GM21367 (cell line): ENCODE measurements around the gene ARHGEF4.

ENCODE experiments used
- ATAC-seq: cut with Tn5 transposase; IDR thresholded peaks from one replicate; pipeline ENCODE4 v1.9.1; 2021; ENCODE audit not compliant: unreplicated experiment

The ARHGEF4 gene, protein sequence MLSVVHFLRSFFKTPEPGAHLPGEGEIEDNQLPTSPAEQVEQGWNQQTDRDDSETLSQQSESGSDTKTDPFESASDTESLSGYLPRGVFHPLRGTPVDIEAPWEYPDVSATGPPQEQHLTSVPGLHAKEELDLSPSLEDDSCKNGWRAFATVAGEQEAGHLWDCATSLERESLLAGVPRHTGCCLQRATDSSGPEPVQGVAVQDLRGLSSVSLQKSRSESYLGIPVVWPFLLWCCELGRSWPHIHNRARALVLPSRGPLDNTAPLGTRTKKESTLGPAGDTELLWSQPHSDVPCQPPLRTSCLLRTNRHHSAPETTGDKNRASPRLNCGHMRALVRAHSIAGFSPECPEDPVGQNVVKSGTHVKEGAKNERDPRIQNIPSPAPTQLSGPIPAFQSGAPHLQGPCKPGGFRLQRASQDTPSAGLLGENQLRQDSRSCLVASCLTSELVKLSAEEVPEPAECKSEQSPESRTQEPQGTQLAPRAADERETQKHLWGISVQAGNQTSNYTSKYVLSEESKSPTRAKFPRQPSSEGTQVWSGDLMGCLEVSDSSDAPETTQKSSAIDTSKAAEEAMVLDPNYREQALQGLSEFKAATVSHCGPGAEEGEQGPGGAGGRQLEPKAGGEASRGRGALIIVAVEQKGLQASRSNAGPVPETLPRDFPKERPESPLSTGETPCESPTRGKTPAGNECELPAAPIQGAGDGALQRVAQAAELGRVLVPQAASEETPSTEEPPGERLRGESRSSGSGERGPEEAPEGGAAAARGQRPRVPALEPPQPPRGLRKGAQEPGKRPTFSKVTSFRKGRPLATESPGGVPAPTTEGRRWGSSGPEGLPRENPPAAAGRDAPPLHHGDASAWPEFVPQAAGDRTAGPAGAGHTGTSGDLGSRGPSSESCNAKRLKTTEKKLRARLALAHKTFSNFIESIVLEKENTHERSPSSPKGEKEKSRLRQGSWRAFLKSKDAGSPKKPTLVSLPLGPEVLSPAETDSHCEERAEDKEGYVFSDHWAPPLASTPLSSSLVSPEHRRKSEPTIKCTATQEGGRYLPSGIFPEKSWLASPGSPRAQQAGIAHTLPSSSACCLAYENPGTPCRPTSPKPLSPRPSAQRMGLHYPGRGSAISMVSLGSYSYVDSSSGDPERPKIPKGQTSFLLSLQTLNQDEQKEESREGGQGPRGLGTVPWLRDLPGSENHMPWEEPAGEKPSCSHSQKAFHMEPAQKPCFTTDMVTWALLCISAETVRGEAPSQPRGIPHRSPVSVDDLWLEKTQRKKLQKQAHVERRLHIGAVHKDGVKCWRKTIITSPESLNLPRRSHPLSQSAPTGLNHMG (N-terminal part only)

GRCh38 chr2:130836501-130837174, at the start of gene ARHGEF4:
TSS of gene ARHGEF4 (plus strand) at chr2:130836914. CDS start at chr2:130836954, 40 bp downstream.
- no peak for ATAC-seq

DNA sequence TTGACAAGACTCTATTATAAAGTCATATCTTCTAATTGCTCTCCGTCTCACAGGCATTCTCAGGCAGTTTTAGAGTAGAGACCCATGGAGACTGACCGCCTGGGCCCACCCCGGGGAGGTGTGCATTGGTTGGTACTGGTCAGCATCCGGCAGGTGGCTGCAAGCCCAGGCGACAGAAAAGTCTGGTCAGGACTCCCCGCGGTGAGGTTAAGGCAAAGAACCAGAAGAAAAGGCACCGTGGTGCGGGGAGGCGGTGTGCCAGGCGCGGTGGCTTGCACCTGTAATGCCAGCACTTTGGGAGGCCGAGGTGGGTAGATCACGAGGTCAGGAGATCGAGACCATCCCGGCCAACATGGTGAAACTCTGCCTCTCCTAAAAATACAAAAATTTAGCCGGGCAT, 48.9 kb upstream of the ARHGEF4 start:
- no peak for ATAC-seq

DNA sequence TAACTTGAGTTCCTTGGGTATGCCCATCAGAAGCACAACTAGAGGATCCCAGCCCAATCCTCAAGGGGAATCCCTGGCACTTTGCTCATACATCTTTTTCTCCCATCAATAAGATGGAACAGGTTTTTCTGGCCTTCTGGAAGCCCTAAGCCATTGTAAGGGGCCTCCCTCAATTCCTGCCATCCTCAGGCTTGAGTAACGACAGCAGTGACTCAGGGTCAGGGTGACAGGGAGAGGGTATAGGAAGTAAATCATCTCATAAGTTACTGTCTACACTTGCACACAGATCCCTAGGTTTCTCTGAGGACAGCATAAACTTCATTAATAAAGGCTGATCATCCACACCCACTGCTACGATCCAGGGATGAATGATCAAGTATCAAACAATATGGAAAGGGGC, 46.4 kb upstream of the ARHGEF4 start:
- no peak for ATAC-seq

DNA sequence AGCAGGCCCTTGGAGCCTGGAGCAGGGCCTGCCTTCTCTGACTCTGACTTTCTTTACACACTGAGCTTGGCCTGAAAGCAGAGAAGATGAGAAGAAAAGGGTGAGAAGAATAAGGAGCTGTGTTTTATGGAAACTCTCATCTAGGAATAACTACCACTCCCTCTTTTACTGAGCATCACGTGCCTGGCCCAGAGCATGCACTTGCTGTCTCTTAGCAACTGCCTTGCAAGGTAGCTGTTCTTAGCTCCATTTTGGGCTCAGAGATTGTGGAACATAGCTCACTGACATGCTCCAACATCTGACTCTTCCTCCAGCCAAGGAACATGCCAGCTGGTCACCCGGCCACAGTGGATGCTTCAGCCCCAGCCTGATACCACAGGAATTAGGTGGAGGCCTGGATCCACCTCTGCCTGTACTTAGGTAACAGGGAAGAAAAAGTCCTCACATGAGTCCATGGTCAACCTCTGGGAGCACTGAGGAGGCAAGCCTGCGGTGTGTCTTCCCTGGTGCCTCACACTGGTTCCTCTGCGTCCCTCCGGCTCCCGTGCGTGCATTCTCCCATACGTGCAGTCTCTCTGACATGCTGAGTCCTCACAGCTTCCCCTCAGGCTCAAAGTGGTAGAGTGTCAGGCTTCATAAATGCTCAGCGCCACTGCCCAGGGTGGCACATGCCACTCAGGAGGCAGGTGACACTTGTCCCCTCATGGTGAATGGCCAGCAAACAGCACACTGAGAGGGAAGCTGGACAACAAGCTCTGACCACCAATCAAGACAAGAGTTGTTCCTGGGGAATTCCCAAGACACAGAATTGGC, 45.7 kb upstream of the ARHGEF4 start:
- ATAC-seq: no peak

DNA sequence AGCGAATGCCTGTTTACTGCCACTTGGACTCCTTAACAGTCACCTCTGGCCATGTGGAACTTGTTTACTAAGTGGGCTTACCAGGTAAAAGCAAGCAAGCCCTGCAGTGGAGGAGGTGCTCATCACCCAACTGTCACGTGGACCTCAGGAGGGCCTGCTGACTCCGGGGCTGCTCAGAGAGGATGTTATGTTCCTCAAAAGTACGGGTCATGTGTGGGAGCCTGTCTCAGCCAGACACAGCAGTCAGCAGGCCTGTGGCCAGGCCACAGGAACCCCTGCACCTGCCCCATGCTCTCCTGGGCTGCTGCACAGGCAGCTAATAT, 45.1 kb upstream of the ARHGEF4 start:
- no peak for ATAC-seq

- ATAC-seq: no peak
Measured at GRCh38 chr2:130795431-130795830, 41.3 kb upstream of the ARHGEF4 start.

DNA sequence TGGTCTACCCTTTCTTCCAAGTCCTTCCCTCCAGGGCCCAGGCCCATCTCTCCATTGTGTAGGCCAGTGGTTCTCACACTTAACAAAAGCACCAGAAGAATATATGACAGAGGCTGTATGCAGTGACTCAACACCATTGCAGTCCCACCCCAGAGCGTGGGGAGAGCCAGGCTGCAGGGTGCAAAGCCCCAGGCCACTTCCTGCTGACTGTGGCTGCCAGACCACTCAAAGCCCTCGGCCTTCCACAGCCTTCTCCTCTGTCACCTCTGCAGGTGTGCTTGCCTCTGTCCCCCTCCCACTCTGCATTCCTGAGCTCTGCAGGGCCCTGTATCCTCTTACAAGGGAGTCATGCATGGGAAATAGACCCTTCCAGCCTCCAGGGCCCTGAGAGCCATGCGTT, 40.4 kb upstream of the ARHGEF4 start:
- no peak for ATAC-seq

- ATAC-seq: peak; percentile 91
Measured at GRCh38 chr2:130797493-130798435, 39.0 kb upstream of the ARHGEF4 start.

DNA sequence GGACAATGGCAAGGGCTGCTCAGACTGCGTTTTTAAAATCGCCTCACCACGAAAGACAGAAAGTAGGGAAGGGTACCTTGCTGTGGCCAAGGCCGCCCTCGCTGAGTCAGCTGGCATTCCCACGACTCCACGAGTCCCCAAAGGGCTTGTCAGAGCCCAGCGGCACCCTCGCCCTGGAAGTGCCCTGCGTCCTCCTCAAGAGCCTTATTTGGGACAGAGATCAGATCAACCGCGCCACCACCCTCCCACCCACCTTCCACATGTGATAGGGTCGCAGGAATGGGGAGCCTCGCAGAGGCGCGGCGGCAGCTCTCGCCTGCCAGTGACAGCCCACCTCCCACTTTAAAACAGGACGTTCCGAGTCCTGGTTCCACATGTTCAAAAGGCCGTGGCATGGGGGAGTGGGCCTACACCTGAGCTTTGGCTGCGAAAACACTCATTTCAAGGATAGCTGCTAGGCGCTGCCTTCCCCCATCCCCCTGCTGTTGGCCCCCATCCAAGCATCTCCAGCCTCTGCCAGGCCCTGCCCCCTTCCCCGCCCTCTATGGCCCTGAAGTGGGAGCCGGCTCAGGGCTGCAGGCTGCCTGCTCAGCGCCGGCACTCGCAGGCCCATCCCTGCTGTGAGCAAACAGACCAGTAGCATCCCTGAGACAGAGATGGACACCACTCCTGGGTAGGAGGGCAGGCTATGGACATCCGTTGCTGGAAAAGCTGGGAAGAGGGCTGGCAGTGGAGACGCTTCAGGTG, 38.1 kb upstream of the ARHGEF4 start:
- no peak for ATAC-seq

DNA sequence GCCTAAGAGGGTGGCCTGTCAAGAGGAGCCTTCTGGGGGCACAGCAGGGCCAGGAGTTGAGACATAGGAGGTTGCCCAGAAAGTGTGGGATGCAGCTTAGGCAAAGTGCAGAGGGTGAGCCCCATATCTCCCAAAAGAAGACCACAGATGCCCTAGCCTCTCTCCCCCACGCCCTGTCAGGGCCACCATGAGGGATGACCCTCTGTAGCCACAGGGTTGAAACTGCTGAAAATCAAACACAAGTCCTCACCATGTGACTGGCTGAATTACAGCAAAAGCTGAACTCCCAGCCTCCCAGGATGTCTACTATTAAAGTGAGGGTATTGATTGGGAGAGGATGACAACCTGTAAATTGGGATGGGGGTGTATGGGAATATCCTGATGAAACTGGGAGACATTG, 37.4 kb upstream of the ARHGEF4 start:
- ATAC-seq: no peak

GRCh38 chr2:130805613-130806012, 31.1 kb upstream of the ARHGEF4 start:
- ATAC-seq: no peak

GRCh38 chr2:130806370-130806769, 30.3 kb upstream of the ARHGEF4 start:
- no peak for ATAC-seq

GRCh38 chr2:130807659-130808385, 28.9 kb upstream of the ARHGEF4 start:
- ATAC-seq: no peak

DNA sequence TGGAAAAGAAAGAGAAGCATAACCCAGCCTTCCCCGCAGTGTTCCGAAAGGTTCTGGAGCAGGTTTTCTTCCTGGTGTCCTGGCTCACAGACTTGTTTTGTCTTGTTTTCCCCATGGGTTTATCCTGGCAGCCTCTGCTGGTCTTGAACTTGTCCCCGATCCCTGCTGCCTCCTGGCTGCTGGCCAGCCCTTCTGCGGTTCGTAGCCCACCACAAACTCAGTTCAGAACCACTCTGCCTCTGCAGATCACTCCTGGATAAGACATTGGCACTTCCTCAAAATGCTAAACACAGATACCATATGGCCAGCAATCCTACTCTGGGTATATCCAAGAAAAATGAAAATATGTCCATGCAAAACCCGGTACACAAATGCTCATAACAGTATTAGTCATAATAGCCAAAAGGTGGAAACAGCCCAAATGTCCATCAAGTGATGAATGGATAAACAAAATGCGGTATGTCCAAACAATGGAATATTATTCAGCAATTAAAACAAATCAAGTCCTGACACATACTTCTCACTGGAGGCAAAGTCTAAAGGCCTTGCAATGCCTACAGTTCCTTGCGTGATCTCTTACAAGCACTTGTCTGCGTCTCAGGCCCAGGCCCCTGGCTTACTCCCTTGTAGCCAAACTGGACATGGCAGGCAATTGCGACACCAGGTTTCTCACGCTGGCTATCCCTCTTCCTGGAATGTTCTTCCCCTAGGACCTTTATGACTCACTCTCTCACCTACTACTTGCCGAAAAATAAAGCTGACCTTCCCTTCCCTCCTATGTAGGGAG, 28.0 kb upstream of the ARHGEF4 start:
- ATAC-seq: no peak

GRCh38 chr2:130810490-130810889, 26.2 kb upstream of the ARHGEF4 start:
- ATAC-seq: no peak

DNA sequence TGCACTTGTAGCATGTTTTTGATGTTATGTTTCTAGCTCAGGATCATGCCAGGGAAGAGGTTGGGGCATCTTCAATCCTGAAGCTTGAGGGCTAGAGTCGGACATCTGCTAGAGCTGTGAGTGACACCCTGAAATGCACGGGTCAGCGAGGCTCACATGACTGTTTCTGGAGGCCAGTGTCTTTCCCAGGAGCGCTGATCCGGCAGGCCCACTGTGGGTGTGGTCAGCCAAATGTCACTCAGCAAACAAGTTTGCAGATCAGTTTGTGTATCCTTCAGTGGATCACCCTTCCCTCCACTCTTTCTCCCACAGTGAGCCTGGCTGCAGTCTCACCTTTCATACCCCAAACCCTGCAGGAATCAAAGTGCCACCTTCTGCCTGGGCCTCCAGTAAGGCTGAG, 23.0 kb upstream of the ARHGEF4 start:
- ATAC-seq: no peak
